GM12878 (cell line): ENCODE measurements around the gene BNC2.

ENCODE experiments used
- ATF3 ChIP-seq: IDR thresholded peaks from 2 replicates; pipeline ENCODE4 v1.6.1; 2011; ENCODE audit warnings: low read depth, mild to moderate bottlenecking, low read length, moderate library complexity, borderline replicate concordance; ENCODE audit errors: extremely low read depth
- CBFB ChIP-seq: IDR thresholded peaks from 2 replicates; pipeline ENCODE4 v1.6.1; 2016; ENCODE audit warnings: antibody characterized with exemption, low read depth
- EP300 ChIP-seq, 2 experiments: fragments of 150-350 bp in 1 of 2; IDR thresholded peaks; 2 replicates each; pipeline ENCODE4 v1.6.1; 2011 to 2012; ENCODE audit warnings: low read depth in 2 of 2, low read length in 2 of 2, borderline replicate concordance in 1 of 2, improper control_type of control experiment in 1 of 2, inconsistent platforms in 1 of 2; ENCODE audit not compliant: control insufficient read depth in 1 of 2
- NFIC ChIP-seq: IDR thresholded peaks from 2 replicates; pipeline ENCODE4 v1.6.1; 2012; ENCODE audit warnings: low read depth, mild to moderate bottlenecking, inconsistent platforms, low read length, moderate library complexity
- NKRF ChIP-seq: fragments of 450-650 bp; conservative IDR thresholded peaks from 2 replicates; pipeline ENCODE4 v1.6.1; 2017; ENCODE audit warnings: mild to moderate bottlenecking, moderate library complexity
- NR2C2 ChIP-seq: IDR thresholded peaks from 2 replicates; pipeline ENCODE4 v1.6.1; 2011; ENCODE audit warnings: borderline replicate concordance, low read depth; ENCODE audit not compliant: control insufficient read depth, insufficient read length
- POU2F2 ChIP-seq: IDR thresholded peaks from 3 replicates; pipeline ENCODE4 v1.6.1; 2011; ENCODE audit warnings: low read depth, mild to moderate bottlenecking, low read length, borderline replicate concordance
- RBBP5 ChIP-seq: fragments of 200-600 bp; sonication (generic); conservative IDR thresholded peaks from 2 replicates; pipeline ENCODE4 v1.6.1; 2016
- SIN3A ChIP-seq: IDR thresholded peaks from 2 replicates; pipeline ENCODE4 v1.6.1; 2012; ENCODE audit warnings: low read depth, low read length, improper control_type of control experiment
- SREBF1 ChIP-seq: IDR thresholded peaks from 2 replicates; pipeline ENCODE4 v1.6.1; 2012; ENCODE audit warnings: mild to moderate bottlenecking, low read length

- TF ChIP-seq NKRF (no peak), SIN3A (no peak), POU2F2 (no peak), NFIC (no peak), CBFB (no peak), NR2C2 (no peak), SREBF1 (no peak), EP300 (IDR thresholded peaks at IDR 0.05; ENCODE audit: borderline replicate concordance in 1 of 2, control insufficient read depth in 1 of 2, low read depth in 2 of 2, low read length in 2 of 2) (no peak), ATF3 (no peak), RBBP5 (no peak)
Observed at GRCh38 chr9:16727452-16728136, 142.9 kb downstream of the BNC2 start.
